H7 (cell line): ENCODE measurements around the gene BBS7. TPM values are rescaled to one million over a fixed set of nuclear protein-coding genes. Genes with fewer than 3 reads are reported as not detected.

Experiments used
- DNase-seq: peaks from one replicate; pipeline ENCODE4 v3.0.0; 2012
- H3K27me3 ChIP-seq: 2 replicates; pipeline ENCODE4 v1.6.0; 2011; ENCODE audit warnings: mild to moderate bottlenecking, low read length; ENCODE audit not compliant: control insufficient read depth, insufficient read depth
- H3K36me3 ChIP-seq: replicated peaks from 2 replicates; pipeline ENCODE4 v1.5.1; 2011; ENCODE audit warnings: low read length; ENCODE audit not compliant: control insufficient read depth, insufficient read depth
- H3K4me3 ChIP-seq: 2 replicates; pipeline ENCODE4 v1.5.1; 2011; ENCODE audit warnings: low read depth, mild to moderate bottlenecking, control low read depth, low read length, moderate library complexity; ENCODE audit not compliant: insufficient read depth
- total RNA-seq: library from RNA; depleted of rRNA; stranded (reverse); fragments of >200 nt; shearing (Covaris generic); gene quantifications from 2 replicates; pipeline ENCODE4 v1.2.3, GENCODE V29; 2014

Gene BBS7
- total RNA-seq, 1 experiment from 2014 or later = 13.2 TPM

GRCh38 chr4:121863799-121864198, 6.5 kb downstream of the BBS7 start:
- peaks cover 2% of the 10 kb centered on the region for H3K36me3 ChIP-seq
- DNase-seq = peak; percentile 4

GRCh38 chr4:121861426-121861825, 8.8 kb downstream of the BBS7 start:
- no peak for DNase-seq
- H3K4me3 ChIP-seq = no peak overlapping the region
- no peaks in the 10 kb centered on the region for H3K27me3 ChIP-seq
- H3K36me3 ChIP-seq = peaks cover 2% of the 10 kb centered on the region

More at GRCh38 chr4:121863799-121864198, 6.5 kb downstream of the BBS7 start:
- Histone ChIP-seq H3K4me3 (no peak overlapping the region), H3K27me3 (no peaks in the 10 kb centered on the region)

GRCh38 chr4:121860121-121860520, 10.2 kb downstream of the BBS7 start:
- H3K4me3 ChIP-seq = no peak overlapping the region
- DNase-seq = no peak
- H3K27me3 ChIP-seq = no peaks in the 10 kb centered on the region
- H3K36me3 ChIP-seq = peaks cover 2% of the 10 kb centered on the region

GRCh38 chr4:121851354-121851753, 18.9 kb downstream of the BBS7 start:
- DNase-seq = no peak
- Histone ChIP-seq H3K4me3 (no peak overlapping the region), H3K36me3 (no peaks in the 10 kb centered on the region), H3K27me3 (no peaks in the 10 kb centered on the region)

GRCh38 chr4:121846662-121847061, 23.6 kb downstream of the BBS7 start:
- no peak overlapping the region for H3K4me3 ChIP-seq
- H3K36me3 ChIP-seq = no peaks in the 10 kb centered on the region; the same call in 1 of the 2 replicates
- H3K27me3 ChIP-seq = no peaks in the 10 kb centered on the region
- no peak for DNase-seq

GRCh38 chr4:121842862-121843261, 27.4 kb downstream of the BBS7 start:
- H3K4me3 ChIP-seq = no peak overlapping the region
- no peak for DNase-seq
- H3K36me3 ChIP-seq = no peaks in the 10 kb centered on the region; the same call in 1 of the 2 replicates

GRCh38 chr4:121838136-121838535, 32.1 kb downstream of the BBS7 start:
- Histone ChIP-seq H3K4me3 (no peak overlapping the region), H3K27me3 (no peaks in the 10 kb centered on the region), H3K36me3 (no peaks in the 10 kb centered on the region; the same call in 1 of the 2 replicates)
- DNase-seq = no peak

More at GRCh38 chr4:121842862-121843261, 27.4 kb downstream of the BBS7 start:
- H3K27me3 ChIP-seq = no peaks in the 10 kb centered on the region

- no peak for DNase-seq
- Histone ChIP-seq H3K36me3 (no peaks in the 10 kb centered on the region; the same call in 1 of the 2 replicates), H3K27me3 (no peaks in the 10 kb centered on the region), H3K4me3 (no peak overlapping the region)
Observed at GRCh38 chr4:121829511-121829910, 40.8 kb downstream of the BBS7 start.

- H3K36me3 ChIP-seq = no peaks in the 10 kb centered on the region; the same call in 1 of the 2 replicates
- no peak for DNase-seq
- no peak overlapping the region for H3K4me3 ChIP-seq
- H3K27me3 ChIP-seq = no peaks in the 10 kb centered on the region
Observed at GRCh38 chr4:121827853-121828252, 42.4 kb downstream of the BBS7 start.

- Histone ChIP-seq H3K36me3 (peaks cover 9% of the 10 kb centered on the region), H3K4me3 (no peak overlapping the region), H3K27me3 (no peaks in the 10 kb centered on the region)
- no peak for DNase-seq
Observed at GRCh38 chr4:121824950-121825349, 45.3 kb downstream of the BBS7 start.

GRCh38 chr4:121824171-121824527, 46.1 kb downstream of the BBS7 start:
- no peaks in the 10 kb centered on the region for H3K27me3 ChIP-seq

GRCh38 chr4:121823505-121824170, 46.6 kb downstream of the BBS7 start, which contains the start of gene CCNA2:
Gene CCNA2, minus strand, starts transcription at chr4:121823883. Its CDS starts 255 bp downstream, at chr4:121823628.
- Histone ChIP-seq H3K27me3 (no peaks in the 10 kb centered on the region), H3K4me3 (peak within 1 kb of the TSS; percentile 99), H3K36me3 (peaks cover 17% of the 10 kb centered on the region)
- peak; percentile 91 for DNase-seq

More at GRCh38 chr4:121824171-121824527, 46.1 kb downstream of the BBS7 start:
- H3K36me3 ChIP-seq = peaks cover 13% of the 10 kb centered on the region
- peak overlapping the region; percentile 34 for H3K4me3 ChIP-seq
- no peak for DNase-seq

GRCh38 chr4:121822796-121823504, 47.3 kb downstream of the BBS7 start:
- peaks cover 22% of the 10 kb centered on the region for H3K36me3 ChIP-seq
- no peaks in the 10 kb centered on the region for H3K27me3 ChIP-seq
- peak overlapping the region; percentile 99 for H3K4me3 ChIP-seq
- peak; percentile 33 for DNase-seq

GRCh38 chr4:121822047-121822446, 48.2 kb downstream of the BBS7 start:
- no peak for DNase-seq
- H3K27me3 ChIP-seq = no peaks in the 10 kb centered on the region
- peaks cover 26% of the 10 kb centered on the region for H3K36me3 ChIP-seq
- no peak overlapping the region for H3K4me3 ChIP-seq
